SK-N-SH treated with all-trans-retinoic acid at 6 μM for 48 hours (cell line): ENCODE measurements around the gene LRRC36.

Experiments used
- ATAC-seq: fragments of 200-7000 bp; cut with Tn5 transposase; 3 replicates; pipeline ENCODE4 v1.9.1; 2020; ENCODE audit warnings: mild to moderate bottlenecking, moderate library complexity
- ARNTL ChIP-seq: fragments of 450-650 bp; formaldehyde crosslinking; IDR thresholded peaks from 2 replicates; pipeline ENCODE4 v1.5.0; 2020; ENCODE audit warnings: low read depth, mild to moderate bottlenecking, moderate library complexity, borderline replicate concordance
- BACH2 ChIP-seq: fragments of 250-450 bp; sonication (Bioruptor Pico); IDR thresholded peaks from 2 replicates; pipeline ENCODE4 v1.9.0; 2021; ENCODE audit warnings: mild to moderate bottlenecking, borderline replicate concordance
- CSDC2 ChIP-seq: fragments of 250-450 bp; sonication (Bioruptor Pico); IDR thresholded peaks from 2 replicates; pipeline ENCODE4 v1.5.0; 2020; ENCODE audit warnings: mild to moderate bottlenecking, moderate library complexity
- GLIS3 ChIP-seq: fragments of 250-450 bp; sonication (Bioruptor Pico); IDR thresholded peaks from 2 replicates; pipeline ENCODE4 v1.5.0; 2020; ENCODE audit warnings: mild to moderate bottlenecking, moderate library complexity
- ISL1 ChIP-seq: fragments of 250-450 bp; sonication (Bioruptor Pico); IDR thresholded peaks from 2 replicates; pipeline ENCODE4 v2.1.2; 2022; ENCODE audit warnings: mild to moderate bottlenecking, moderate library complexity
- OSR1 ChIP-seq: fragments of 250-450 bp; sonication (Bioruptor Pico); IDR thresholded peaks from 2 replicates; pipeline ENCODE4 v1.8.0; 2022; ENCODE audit warnings: moderate library complexity, mild to moderate bottlenecking, inconsistent platforms
- PPARA ChIP-seq: fragments of 250-450 bp; sonication (Bioruptor Pico); IDR thresholded peaks from 2 replicates; pipeline ENCODE4 v1.5.0; 2020; ENCODE audit warnings: mild to moderate bottlenecking, borderline replicate concordance
- RARB ChIP-seq: fragments of 250-450 bp; sonication (Bioruptor Pico); IDR thresholded peaks from 2 replicates; pipeline ENCODE4 v1.8.0; 2021; ENCODE audit warnings: mild to moderate bottlenecking, moderate library complexity
- SNAI2 ChIP-seq: fragments of 250-450 bp; sonication (Bioruptor Pico); IDR thresholded peaks from 2 replicates; pipeline ENCODE4 v1.5.0; 2020; ENCODE audit warnings: mild to moderate bottlenecking, moderate library complexity
- TCF4 ChIP-seq: fragments of 250-450 bp; sonication (Bioruptor Pico); IDR thresholded peaks from 2 replicates; pipeline ENCODE4 v1.8.0; 2021; ENCODE audit warnings: mild to moderate bottlenecking, moderate library complexity, borderline replicate concordance
- TOX ChIP-seq: fragments of 250-450 bp; sonication (Bioruptor Pico); IDR thresholded peaks from 2 replicates; pipeline ENCODE4 v1.8.0; 2021; ENCODE audit warnings: mild to moderate bottlenecking, moderate library complexity, borderline replicate concordance
- ZC3H10 ChIP-seq: fragments of 250-450 bp; sonication (Bioruptor Pico); IDR thresholded peaks from 2 replicates; pipeline ENCODE4 v1.5.1; 2021; ENCODE audit warnings: mild to moderate bottlenecking, moderate library complexity
- ZFP3 ChIP-seq: fragments of 250-450 bp; sonication (Bioruptor Pico); IDR thresholded peaks from 2 replicates; pipeline ENCODE4 v1.5.0; 2020; ENCODE audit warnings: mild to moderate bottlenecking, moderate library complexity
- ZFP30 ChIP-seq: fragments of 450-650 bp; formaldehyde crosslinking; IDR thresholded peaks from 2 replicates; pipeline ENCODE4 v1.5.0; 2022; ENCODE audit warnings: mild to moderate bottlenecking, moderate library complexity
- ZNF565 ChIP-seq: fragments of 450-650 bp; formaldehyde crosslinking; conservative IDR thresholded peaks from 2 replicates; pipeline ENCODE4 v1.5.0; 2020; ENCODE audit warnings: low read depth, mild to moderate bottlenecking, moderate library complexity
- ZNF70 ChIP-seq: fragments of 450-650 bp; formaldehyde crosslinking; IDR thresholded peaks from 2 replicates; pipeline ENCODE4 v1.5.0; 2020; ENCODE audit warnings: mild to moderate bottlenecking, moderate library complexity
- ZNF8 ChIP-seq: fragments of 450-650 bp; formaldehyde crosslinking; IDR thresholded peaks from 2 replicates; pipeline ENCODE4 v1.5.0; 2020; ENCODE audit warnings: mild to moderate bottlenecking, moderate library complexity
- TF ChIP-seq, protein P1 (sequence below): fragments of 250-450 bp; sonication (Bioruptor Pico); IDR thresholded peaks from 2 replicates; pipeline ENCODE4 v1.5.1; 2021; ENCODE audit warnings: mild to moderate bottlenecking, moderate library complexity
- TF ChIP-seq, protein P2 (sequence below): fragments of 250-450 bp; sonication (Bioruptor Pico); IDR thresholded peaks from 2 replicates; pipeline ENCODE4 v1.5.0; 2020; ENCODE audit warnings: mild to moderate bottlenecking, moderate library complexity
- TF ChIP-seq, protein P3 (sequence below): fragments of 250-450 bp; sonication (Bioruptor Pico); IDR thresholded peaks from 2 replicates; pipeline ENCODE4 v1.5.1; 2020; ENCODE audit warnings: low read depth, mild to moderate bottlenecking, moderate library complexity
- TF ChIP-seq, protein P4 (sequence below): fragments of 250-450 bp; sonication (Bioruptor Pico); IDR thresholded peaks from 2 replicates; pipeline ENCODE4 v1.8.0; 2020; ENCODE audit warnings: mild to moderate bottlenecking, moderate library complexity, borderline replicate concordance
- TF ChIP-seq, protein P5 (sequence below): fragments of 250-450 bp; sonication (Bioruptor Pico); IDR thresholded peaks from 2 replicates; pipeline ENCODE4 v1.8.0; 2021; ENCODE audit warnings: low read depth, mild to moderate bottlenecking, moderate library complexity, borderline replicate concordance

Gene LRRC36

DNA sequence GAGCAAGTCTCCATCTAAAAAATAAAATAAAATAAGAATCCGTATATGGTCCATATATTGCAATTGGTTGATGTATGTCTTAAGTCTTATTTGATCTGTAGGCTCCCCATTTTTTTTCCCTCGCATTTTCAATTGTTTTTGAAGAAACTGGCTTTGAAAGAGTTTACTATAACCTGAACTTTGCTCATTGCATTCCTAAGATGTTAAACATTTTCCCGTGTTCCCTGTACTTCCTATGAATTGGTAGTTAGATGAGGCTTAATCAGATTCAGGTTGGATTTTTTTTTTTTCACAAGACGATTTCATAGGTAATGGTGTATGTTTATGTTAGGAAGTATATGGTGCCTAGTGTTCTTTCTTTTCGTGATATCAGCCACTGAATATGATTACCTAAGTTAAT is 3.3 kb downstream of the LRRC36 start:
- ATAC-seq: no peak
- TF ChIP-seq ZC3H10: no peak
- TF ChIP-seq PPARA (CRISPR knock-in tag): no peak
- TF ChIP-seq, protein P1, sequence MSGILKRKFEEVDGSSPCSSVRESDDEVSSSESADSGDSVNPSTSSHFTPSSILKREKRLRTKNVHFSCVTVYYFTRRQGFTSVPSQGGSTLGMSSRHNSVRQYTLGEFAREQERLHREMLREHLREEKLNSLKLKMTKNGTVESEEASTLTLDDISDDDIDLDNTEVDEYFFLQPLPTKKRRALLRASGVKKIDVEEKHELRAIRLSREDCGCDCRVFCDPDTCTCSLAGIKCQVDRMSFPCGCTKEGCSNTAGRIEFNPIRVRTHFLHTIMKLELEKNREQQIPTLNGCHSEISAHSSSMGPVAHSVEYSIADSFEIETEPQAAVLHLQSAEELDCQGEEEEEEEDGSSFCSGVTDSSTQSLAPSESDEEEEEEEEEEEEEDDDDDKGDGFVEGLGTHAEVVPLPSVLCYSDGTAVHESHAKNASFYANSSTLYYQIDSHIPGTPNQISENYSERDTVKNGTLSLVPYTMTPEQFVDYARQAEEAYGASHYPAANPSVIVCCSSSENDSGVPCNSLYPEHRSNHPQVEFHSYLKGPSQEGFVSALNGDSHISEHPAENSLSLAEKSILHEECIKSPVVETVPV (CRISPR knock-in tag): no peak
- TF ChIP-seq RARB (CRISPR knock-in tag): no peak
- TF ChIP-seq TCF4 (CRISPR knock-in tag): no peak

DNA sequence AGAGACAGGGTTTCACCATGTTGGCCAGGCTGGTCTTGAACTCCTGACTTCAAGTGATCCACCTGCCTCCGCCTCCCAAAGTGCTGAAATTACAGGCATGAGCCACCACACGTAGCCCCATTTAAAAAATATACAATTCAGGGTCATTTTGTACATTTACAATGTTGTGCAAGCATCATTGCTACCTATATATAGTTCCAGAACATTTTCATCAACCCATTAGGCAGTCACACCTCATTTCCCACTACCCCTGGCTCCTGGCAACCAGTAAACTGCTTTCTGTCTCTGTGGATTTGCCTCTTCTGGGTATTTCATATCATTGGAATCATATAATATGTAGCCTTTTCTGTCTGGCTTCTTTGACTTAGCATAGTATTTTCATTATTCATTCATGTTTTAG is 6.7 kb downstream of the LRRC36 start:
- no peak for ATAC-seq
- TF ChIP-seq BACH2: no peak

DNA sequence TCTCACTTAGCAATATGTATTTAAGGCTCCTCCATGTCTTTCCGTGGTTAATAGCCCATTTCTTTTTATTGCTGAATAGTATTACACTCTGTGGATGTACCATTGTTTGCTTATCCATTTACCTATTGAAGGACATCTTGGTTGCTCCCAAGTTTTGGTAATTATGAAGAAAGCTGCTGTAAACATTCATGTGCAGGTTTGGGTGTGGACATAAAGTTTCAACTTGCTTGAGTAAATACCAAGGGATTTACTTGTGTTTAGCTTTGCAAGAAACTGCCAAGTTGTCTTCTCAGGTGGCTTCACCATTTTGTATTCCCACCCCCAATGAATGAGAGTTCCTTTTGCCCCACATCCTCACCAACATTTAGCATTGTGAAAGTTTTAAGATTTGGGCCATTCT is 9.5 kb downstream of the LRRC36 start:
- no peak for ATAC-seq
- TF ChIP-seq CSDC2: no peak
- no peak for TF ChIP-seq ISL1
- TF ChIP-seq, protein P1 (CRISPR knock-in tag): no peak
- TF ChIP-seq BACH2: no peak
- no peak for TF ChIP-seq OSR1 (CRISPR knock-in tag)
- TF ChIP-seq, protein P2, sequence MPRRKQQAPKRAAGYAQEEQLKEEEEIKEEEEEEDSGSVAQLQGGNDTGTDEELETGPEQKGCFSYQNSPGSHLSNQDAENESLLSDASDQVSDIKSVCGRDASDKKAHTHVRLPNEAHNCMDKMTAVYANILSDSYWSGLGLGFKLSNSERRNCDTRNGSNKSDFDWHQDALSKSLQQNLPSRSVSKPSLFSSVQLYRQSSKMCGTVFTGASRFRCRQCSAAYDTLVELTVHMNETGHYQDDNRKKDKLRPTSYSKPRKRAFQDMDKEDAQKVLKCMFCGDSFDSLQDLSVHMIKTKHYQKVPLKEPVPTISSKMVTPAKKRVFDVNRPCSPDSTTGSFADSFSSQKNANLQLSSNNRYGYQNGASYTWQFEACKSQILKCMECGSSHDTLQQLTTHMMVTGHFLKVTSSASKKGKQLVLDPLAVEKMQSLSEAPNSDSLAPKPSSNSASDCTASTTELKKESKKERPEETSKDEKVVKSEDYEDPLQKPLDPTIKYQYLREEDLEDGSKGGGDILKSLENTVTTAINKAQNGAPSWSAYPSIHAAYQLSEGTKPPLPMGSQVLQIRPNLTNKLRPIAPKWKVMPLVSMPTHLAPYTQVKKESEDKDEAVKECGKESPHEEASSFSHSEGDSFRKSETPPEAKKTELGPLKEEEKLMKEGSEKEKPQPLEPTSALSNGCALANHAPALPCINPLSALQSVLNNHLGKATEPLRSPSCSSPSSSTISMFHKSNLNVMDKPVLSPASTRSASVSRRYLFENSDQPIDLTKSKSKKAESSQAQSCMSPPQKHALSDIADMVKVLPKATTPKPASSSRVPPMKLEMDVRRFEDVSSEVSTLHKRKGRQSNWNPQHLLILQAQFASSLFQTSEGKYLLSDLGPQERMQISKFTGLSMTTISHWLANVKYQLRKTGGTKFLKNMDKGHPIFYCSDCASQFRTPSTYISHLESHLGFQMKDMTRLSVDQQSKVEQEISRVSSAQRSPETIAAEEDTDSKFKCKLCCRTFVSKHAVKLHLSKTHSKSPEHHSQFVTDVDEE (CRISPR knock-in tag): no peak
- TF ChIP-seq, protein P3, sequence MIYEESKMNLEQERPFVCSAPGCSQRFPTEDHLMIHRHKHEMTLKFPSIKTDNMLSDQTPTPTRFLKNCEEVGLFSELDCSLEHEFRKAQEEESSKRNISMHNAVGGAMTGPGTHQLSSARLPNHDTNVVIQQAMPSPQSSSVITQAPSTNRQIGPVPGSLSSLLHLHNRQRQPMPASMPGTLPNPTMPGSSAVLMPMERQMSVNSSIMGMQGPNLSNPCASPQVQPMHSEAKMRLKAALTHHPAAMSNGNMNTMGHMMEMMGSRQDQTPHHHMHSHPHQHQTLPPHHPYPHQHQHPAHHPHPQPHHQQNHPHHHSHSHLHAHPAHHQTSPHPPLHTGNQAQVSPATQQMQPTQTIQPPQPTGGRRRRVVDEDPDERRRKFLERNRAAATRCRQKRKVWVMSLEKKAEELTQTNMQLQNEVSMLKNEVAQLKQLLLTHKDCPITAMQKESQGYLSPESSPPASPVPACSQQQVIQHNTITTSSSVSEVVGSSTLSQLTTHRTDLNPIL: no peak
- no peak for TF ChIP-seq ZNF565 (CRISPR knock-in tag)
- TF ChIP-seq ZNF70 (CRISPR knock-in tag): no peak
- TF ChIP-seq ZFP30 (CRISPR knock-in tag): no peak
- TF ChIP-seq, protein P4, sequence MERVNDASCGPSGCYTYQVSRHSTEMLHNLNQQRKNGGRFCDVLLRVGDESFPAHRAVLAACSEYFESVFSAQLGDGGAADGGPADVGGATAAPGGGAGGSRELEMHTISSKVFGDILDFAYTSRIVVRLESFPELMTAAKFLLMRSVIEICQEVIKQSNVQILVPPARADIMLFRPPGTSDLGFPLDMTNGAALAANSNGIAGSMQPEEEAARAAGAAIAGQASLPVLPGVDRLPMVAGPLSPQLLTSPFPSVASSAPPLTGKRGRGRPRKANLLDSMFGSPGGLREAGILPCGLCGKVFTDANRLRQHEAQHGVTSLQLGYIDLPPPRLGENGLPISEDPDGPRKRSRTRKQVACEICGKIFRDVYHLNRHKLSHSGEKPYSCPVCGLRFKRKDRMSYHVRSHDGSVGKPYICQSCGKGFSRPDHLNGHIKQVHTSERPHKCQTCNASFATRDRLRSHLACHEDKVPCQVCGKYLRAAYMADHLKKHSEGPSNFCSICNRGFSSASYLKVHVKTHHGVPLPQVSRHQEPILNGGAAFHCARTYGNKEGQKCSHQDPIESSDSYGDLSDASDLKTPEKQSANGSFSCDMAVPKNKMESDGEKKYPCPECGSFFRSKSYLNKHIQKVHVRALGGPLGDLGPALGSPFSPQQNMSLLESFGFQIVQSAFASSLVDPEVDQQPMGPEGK: no peak
- no peak for TF ChIP-seq RARB (CRISPR knock-in tag)
- TF ChIP-seq, protein P5, sequence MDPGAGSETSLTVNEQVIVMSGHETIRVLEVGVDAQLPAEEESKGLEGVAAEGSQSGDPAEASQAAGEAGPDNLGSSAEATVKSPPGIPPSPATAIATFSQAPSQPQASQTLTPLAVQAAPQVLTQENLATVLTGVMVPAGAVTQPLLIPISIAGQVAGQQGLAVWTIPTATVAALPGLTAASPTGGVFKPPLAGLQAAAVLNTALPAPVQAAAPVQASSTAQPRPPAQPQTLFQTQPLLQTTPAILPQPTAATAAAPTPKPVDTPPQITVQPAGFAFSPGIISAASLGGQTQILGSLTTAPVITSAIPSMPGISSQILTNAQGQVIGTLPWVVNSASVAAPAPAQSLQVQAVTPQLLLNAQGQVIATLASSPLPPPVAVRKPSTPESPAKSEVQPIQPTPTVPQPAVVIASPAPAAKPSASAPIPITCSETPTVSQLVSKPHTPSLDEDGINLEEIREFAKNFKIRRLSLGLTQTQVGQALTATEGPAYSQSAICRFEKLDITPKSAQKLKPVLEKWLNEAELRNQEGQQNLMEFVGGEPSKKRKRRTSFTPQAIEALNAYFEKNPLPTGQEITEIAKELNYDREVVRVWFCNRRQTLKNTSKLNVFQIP (CRISPR knock-in tag): no peak
- TF ChIP-seq ARNTL (CRISPR knock-in tag): no peak
- TF ChIP-seq PPARA (CRISPR knock-in tag): no peak
- TF ChIP-seq GLIS3 (CRISPR knock-in tag): no peak
- no peak for TF ChIP-seq ZFP3 (CRISPR knock-in tag)
- TF ChIP-seq TOX (CRISPR knock-in tag): no peak
- no peak for TF ChIP-seq ZNF8 (CRISPR knock-in tag)
- TF ChIP-seq SNAI2 (CRISPR knock-in tag): no peak
